ENCODE measurements around the gene DPM2.

DPM2 gene

GRCh38 chr9:127962278-127962677 lies 24.6 kb upstream of the DPM2 start:
- H3K4me3 ChIP-seq (replicated peaks in 1 of 2; ENCODE audit: low read depth in 2 of 2, low read length in 2 of 2), result no peak overlapping the region
- TF ChIP-seq, protein P1, sequence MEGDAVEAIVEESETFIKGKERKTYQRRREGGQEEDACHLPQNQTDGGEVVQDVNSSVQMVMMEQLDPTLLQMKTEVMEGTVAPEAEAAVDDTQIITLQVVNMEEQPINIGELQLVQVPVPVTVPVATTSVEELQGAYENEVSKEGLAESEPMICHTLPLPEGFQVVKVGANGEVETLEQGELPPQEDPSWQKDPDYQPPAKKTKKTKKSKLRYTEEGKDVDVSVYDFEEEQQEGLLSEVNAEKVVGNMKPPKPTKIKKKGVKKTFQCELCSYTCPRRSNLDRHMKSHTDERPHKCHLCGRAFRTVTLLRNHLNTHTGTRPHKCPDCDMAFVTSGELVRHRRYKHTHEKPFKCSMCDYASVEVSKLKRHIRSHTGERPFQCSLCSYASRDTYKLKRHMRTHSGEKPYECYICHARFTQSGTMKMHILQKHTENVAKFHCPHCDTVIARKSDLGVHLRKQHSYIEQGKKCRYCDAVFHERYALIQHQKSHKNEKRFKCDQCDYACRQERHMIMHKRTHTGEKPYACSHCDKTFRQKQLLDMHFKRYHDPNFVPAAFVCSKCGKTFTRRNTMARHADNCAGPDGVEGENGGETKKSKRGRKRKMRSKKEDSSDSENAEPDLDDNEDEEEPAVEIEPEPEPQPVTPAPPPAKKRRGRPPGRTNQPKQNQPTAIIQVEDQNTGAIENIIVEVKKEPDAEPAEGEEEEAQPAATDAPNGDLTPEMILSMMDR (IDR thresholded peaks at IDR 0.05; ENCODE audit: low read depth, low read length), result no peak
- no peak for DNase-seq (ENCODE audit: low read depth in 2 of 2)

GRCh38 chr9:127961613-127962155 lies 24.0 kb upstream of the DPM2 start:
- TF ChIP-seq, protein P1 (IDR thresholded peaks at IDR 0.05; ENCODE audit: low read depth, low read length), result no peak
- no peak overlapping the region for H3K4me3 ChIP-seq (replicated peaks in 1 of 2; ENCODE audit: low read depth in 2 of 2, low read length in 2 of 2)

GRCh38 chr9:127961155-127961490 lies 23.5 kb upstream of the DPM2 start:
- no peak for DNase-seq (ENCODE audit: low read depth in 2 of 2)
- TF ChIP-seq, protein P1 (IDR thresholded peaks at IDR 0.05; ENCODE audit: low read depth, low read length), result no peak
- H3K4me3 ChIP-seq (replicated peaks in 1 of 2; ENCODE audit: low read depth in 2 of 2, low read length in 2 of 2), result no peak overlapping the region

More at GRCh38 chr9:127961613-127962155, 24.0 kb upstream of the DPM2 start:
- DNase-seq (ENCODE audit: low read depth in 2 of 2), result no peak

GRCh38 chr9:127960410-127961154 lies 22.9 kb upstream of the DPM2 start:
- TF ChIP-seq, protein P1 (IDR thresholded peaks at IDR 0.05; ENCODE audit: low read depth, low read length), result no peak
- DNase-seq (ENCODE audit: low read depth in 2 of 2), result no peak
- H3K4me3 ChIP-seq (replicated peaks in 1 of 2; ENCODE audit: low read depth in 2 of 2, low read length in 2 of 2), result no peak overlapping the region

GRCh38 chr9:127959841-127960409 lies 22.3 kb upstream of the DPM2 start:
- no peak overlapping the region for H3K4me3 ChIP-seq (replicated peaks in 1 of 2; ENCODE audit: low read depth in 2 of 2, low read length in 2 of 2)
- no peak for DNase-seq (ENCODE audit: low read depth in 2 of 2)
- TF ChIP-seq, protein P1 (IDR thresholded peaks at IDR 0.05; ENCODE audit: low read depth, low read length), result no peak

DNA sequence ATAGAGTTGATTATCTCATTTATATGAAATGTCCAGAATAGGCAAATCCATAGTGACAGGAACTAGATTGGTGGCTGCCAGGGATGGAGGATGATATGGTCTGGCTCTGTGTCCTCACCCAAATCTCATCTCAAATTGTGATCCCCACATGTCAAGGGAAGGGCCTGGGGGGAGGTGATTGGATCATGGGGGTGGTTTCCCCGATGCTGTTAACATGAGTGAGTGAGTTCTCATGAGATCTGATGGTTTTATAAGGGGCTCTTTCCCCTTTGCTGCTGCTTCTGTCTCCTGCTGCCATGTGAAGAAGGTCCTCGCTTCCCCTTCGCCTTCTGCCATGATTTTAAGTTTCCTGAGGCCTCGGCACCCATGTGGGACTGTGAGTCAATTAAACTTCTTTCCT lies 21.7 kb upstream of the DPM2 start:
- no peak for DNase-seq (ENCODE audit: low read depth in 2 of 2)
- H3K4me3 ChIP-seq (replicated peaks in 1 of 2; ENCODE audit: low read depth in 2 of 2, low read length in 2 of 2), result no peak overlapping the region
- TF ChIP-seq, protein P1 (IDR thresholded peaks at IDR 0.05; ENCODE audit: low read depth, low read length), result no peak
